Endothelial cell of umbilical vein (primary cell): ENCODE measurements around the gene PPP1R13L. TPM values are rescaled to one million over a fixed set of nuclear protein-coding genes. Genes with fewer than 3 reads are reported as not detected.

Source experiments
- BruUV-seq: library from RNA; stranded (reverse); fragments of 400-500 nt; replicated peaks from 2 replicates; lab custom pipeline; 2021; lab: Mats Ljungman, UMichigan
- CTCF ChIA-PET: fragments of 300-600, 350-600 bp; sonication (Branson Sonifier 250); formaldehyde crosslinking; loops from one replicate; lab custom pipeline; 2021; ENCODE audit warnings: antibody characterized with exemption, inconsistent platforms; lab: Charles Lee
- POLR2A ChIA-PET: fragments of 300-600, 350-600 bp; sonication (Branson Sonifier 250); formaldehyde crosslinking; loops from one replicate; lab custom pipeline; 2021; ENCODE audit warnings: antibody characterized with exemption, inconsistent platforms; lab: Charles Lee
- DNase-seq: peaks from one replicate; pipeline ENCODE4 v3.0.0-alpha.2; 2011; ENCODE audit warnings: low read depth, low spot score
- FAIRE-seq: peaks from 2 replicates; lab custom pipeline; 2011; peaks lifted over from hg19 to GRCh38; lab: Jason Lieb, UNC
- H2AFZ ChIP-seq: 2 replicates; pipeline ENCODE4 v1.6.0; 2012; ENCODE audit warnings: low read depth, low read length, control low read depth, inconsistent platforms
- H3K27ac ChIP-seq: 2 replicates; pipeline ENCODE4 v1.5.1; 2011; ENCODE audit warnings: low read depth, mild to moderate bottlenecking, control low read depth, low read length, moderate library complexity; ENCODE audit not compliant: insufficient read depth
- H3K27me3 ChIP-seq, 2 experiments: 2 replicates each; pipeline versions ENCODE4 v1.6.0 to v1.6.1; 2011; ENCODE audit warnings: low read length in 2 of 2, mixed read lengths in 1 of 2; ENCODE audit not compliant: control insufficient read depth in 2 of 2, insufficient read depth in 2 of 2
- H3K36me3 ChIP-seq, 2 experiments: 2 replicates in 1 of 2; 3 replicates in 1 of 2; pipeline ENCODE4 v1.5.1; 2011; ENCODE audit warnings: low read length in 2 of 2, mild to moderate bottlenecking in 1 of 2, moderate library complexity in 1 of 2; ENCODE audit not compliant: control insufficient read depth in 2 of 2, insufficient read depth in 2 of 2; ENCODE audit errors: extremely low read depth in 1 of 2
- H3K4me1 ChIP-seq: 3 replicates; pipeline ENCODE4 v1.5.1; 2011; ENCODE audit warnings: mild to moderate bottlenecking, low read length; ENCODE audit not compliant: control insufficient read depth, insufficient read depth; ENCODE audit errors: extremely low read depth
- H3K4me2 ChIP-seq: 2 replicates; pipeline ENCODE4 v1.6.1; 2011; ENCODE audit warnings: low read length, control low read depth, mixed read lengths; ENCODE audit not compliant: insufficient read depth
- H3K4me3 ChIP-seq, 3 experiments: fragments of 200-600 bp in 1 of 3; sonication (generic), shearing (Covaris generic) in 1 of 3; replicated peaks in 1 of 3; 2 replicates each; pipeline ENCODE4 v1.5.1; 2011 to 2016; ENCODE audit warnings: control low read depth in 3 of 3, low read length in 3 of 3, mild to moderate bottlenecking in 2 of 3, inconsistent platforms in 1 of 3, low read depth in 1 of 3, moderate library complexity in 1 of 3; ENCODE audit not compliant: insufficient read depth in 1 of 3
- H3K79me2 ChIP-seq: 2 replicates; pipeline ENCODE4 v1.6.0; 2012; ENCODE audit warnings: low read length, inconsistent platforms; ENCODE audit not compliant: control insufficient read depth, insufficient read depth
- H3K9ac ChIP-seq: replicated peaks from 2 replicates; pipeline ENCODE3; 2011; ENCODE audit warnings: low read length, control low read depth; ENCODE audit not compliant: insufficient read depth; ENCODE audit errors: extremely low read depth
- H3K9me1 ChIP-seq: replicated peaks from 3 replicates; pipeline ENCODE4 v1.6.0; 2011; ENCODE audit warnings: mild to moderate bottlenecking, low read length; ENCODE audit not compliant: control insufficient read depth, insufficient read depth; ENCODE audit errors: extremely low read depth
- H3K9me3 ChIP-seq: replicated peaks from 2 replicates; pipeline ENCODE4 v1.5.1; 2012; ENCODE audit warnings: low read length, inconsistent platforms; ENCODE audit not compliant: control insufficient read depth, insufficient read depth
- H4K20me1 ChIP-seq: replicated peaks from 2 replicates; pipeline ENCODE3; 2011; ENCODE audit warnings: mild to moderate bottlenecking, low read length; ENCODE audit not compliant: control insufficient read depth, insufficient read depth; ENCODE audit errors: extremely low read depth
- EZH2 ChIP-seq: IDR thresholded peaks from 2 replicates; pipeline ENCODE4 v1.6.1; 2012; ENCODE audit warnings: borderline replicate concordance, low read depth, mild to moderate bottlenecking, moderate library complexity, low read length, inconsistent platforms; ENCODE audit not compliant: severe bottlenecking
- FOS ChIP-seq: IDR thresholded peaks from 2 replicates; pipeline ENCODE4 v1.6.1; 2011; ENCODE audit warnings: mild to moderate bottlenecking, low read length, moderate library complexity, borderline replicate concordance; ENCODE audit not compliant: insufficient read depth
- GATA2 ChIP-seq: IDR thresholded peaks from 2 replicates; pipeline ENCODE4 v1.7.0; 2011; ENCODE audit warnings: low read depth, mild to moderate bottlenecking, moderate library complexity, mixed read lengths, low read length; ENCODE audit not compliant: insufficient read length, insufficient read depth
- JUN ChIP-seq: IDR thresholded peaks from 2 replicates; pipeline ENCODE4 v1.6.1; 2011; ENCODE audit warnings: borderline replicate concordance, low read depth; ENCODE audit not compliant: insufficient read length, insufficient read depth
- MYC ChIP-seq: IDR thresholded peaks from one replicate; pipeline ENCODE4 v1.6.1; 2011; ENCODE audit warnings: mild to moderate bottlenecking, low read depth, low read length
- POLR2A ChIP-seq: IDR thresholded peaks from 2 replicates; pipeline ENCODE4 v1.6.1; 2012; ENCODE audit warnings: low read depth, mild to moderate bottlenecking, control low read depth, low read length
- POLR2AphosphoS5 ChIP-seq: IDR thresholded peaks from 2 replicates; pipeline ENCODE4 v1.6.1; 2012; ENCODE audit warnings: low read depth, mild to moderate bottlenecking, control low read depth, low read length, moderate library complexity; ENCODE audit not compliant: insufficient read depth
- dilution Hi-C: fragments of 300-500 bp; cut with MboI; formaldehyde crosslinking; loops from one replicate; pipeline ENCODE4 v1.15.0; 2019; ENCODE audit warnings: low sequenced_read_pairs; ENCODE audit not compliant: extremely low pct_ligation_motif_present
- intact Hi-C: fragments of 100-400 bp; cut with micrococcal nuclease; formaldehyde crosslinking; loops from one replicate; pipeline ENCODE4 v1.10.0; 2022
- polyA plus RNA-seq, 4 experiments: library from polyadenylated mRNA; depleted of rRNA in 3 of 4; stranded (reverse) in 3 of 4; unstranded in 1 of 4; fragments of >200 nt; gene quantifications; 2 replicates each; pipeline versions ENCODE4 v1.2.1 to v1.2.3, GENCODE V29; 2011 to 2012; ENCODE audit warnings: missing spikeins in 1 of 4
- total RNA-seq: library from RNA; stranded (reverse); gene quantifications from 2 replicates; pipeline ENCODE4 v1.2.3, GENCODE V29; 2021
- TF ChIP-seq, protein P1 (sequence below), 2 donors: IDR thresholded peaks; 1 replicate in 1 of 2; 2 replicates in 1 of 2; pipeline ENCODE4 v1.5.1; 2011; ENCODE audit warnings: low read length in 2 of 2, mild to moderate bottlenecking in 2 of 2, moderate library complexity in 2 of 2, control low read depth in 1 of 2, inconsistent platforms in 1 of 2, low read depth in 1 of 2; ENCODE audit not compliant: insufficient read depth in 1 of 2; ENCODE audit errors: extremely low read depth in 1 of 2
- TF ChIP-seq, protein P2 (sequence below): IDR thresholded peaks from 2 replicates; pipeline ENCODE4 v1.6.1; 2011; ENCODE audit not compliant: insufficient read depth, insufficient read length

PPP1R13L gene
- total and polyA plus RNA-seq, 2 donors (not counting 3 experiments of a cell fraction or from before 2014, with no cell fraction given) = 28.5 to 77.4 TPM

DNA sequence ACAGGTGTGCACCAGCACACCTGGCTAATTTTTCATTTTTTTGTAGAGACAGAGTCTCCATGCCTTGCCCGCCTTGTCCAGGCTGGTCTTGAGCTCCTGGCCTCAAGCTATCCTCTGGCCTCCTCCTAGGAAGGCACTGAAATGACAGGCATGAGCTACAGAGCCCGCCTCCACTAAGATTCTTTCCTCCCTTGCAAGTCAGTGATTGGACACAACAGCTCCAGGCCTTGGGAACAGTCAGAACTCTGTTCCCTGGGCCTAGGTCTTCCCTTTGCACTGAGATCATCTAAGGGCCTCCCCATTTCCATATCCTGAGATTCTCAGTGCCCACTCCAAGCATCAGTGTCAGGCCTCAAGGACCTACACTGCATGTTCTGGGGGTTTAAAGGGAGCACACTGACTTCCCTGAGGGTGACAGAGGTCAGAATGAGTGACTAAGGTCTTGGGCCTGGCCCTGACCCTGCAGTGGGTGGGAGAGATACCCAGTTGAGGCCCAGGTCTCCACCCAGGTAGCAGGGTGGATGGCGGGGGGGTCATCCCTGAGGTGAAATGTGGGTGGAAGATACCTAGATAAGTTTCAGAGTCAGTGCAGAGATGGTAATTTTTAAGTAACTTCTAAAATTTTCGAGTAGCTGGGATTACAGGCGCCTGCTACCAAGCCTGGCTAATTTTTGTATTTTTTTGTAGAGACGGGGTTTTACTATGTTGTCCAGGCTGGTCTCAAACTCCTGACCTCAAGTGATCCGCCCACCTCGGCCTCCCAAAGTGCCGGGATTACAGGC lies 36.2 kb upstream of the PPP1R13L start:
- Histone ChIP-seq H3K9me1 (no peaks in the 10 kb centered on the region), H3K9ac (no peak overlapping the region), H3K27ac (no peak overlapping the region), H3K4me3 (no peak overlapping the region), H3K27me3 (no peaks in the 10 kb centered on the region), H3K9me3 (no peaks in the 10 kb centered on the region), H2AFZ (no peak overlapping the region), H3K4me1 (peaks cover 17% of the 10 kb centered on the region), H3K36me3 (no peaks in the 10 kb centered on the region), H3K79me2 (no peaks in the 10 kb centered on the region), H4K20me1 (no peaks in the 10 kb centered on the region), H3K4me2 (no peak overlapping the region)
- dilution Hi-C loops = no loop called here
- intact Hi-C loops = no loop called here
- FAIRE-seq (peak; percentile 64), DNase-seq (no peak)
- ChIA-PET POLR2A (no interaction called here), CTCF (interaction anchor here (1.0 to 8.6 kb wide), 6 partner anchors 8 to 44 kb away, joined by 3 to 891 read pairs (median 68); partner anchors contain the start of gene FOSB)
- TF ChIP-seq GATA2 (no peak), FOS (no peak), MYC (no peak), POLR2A (no peak), EZH2 (no peak), JUN (no peak), POLR2AphosphoS5 (no peak)
- TF ChIP-seq, protein P1, sequence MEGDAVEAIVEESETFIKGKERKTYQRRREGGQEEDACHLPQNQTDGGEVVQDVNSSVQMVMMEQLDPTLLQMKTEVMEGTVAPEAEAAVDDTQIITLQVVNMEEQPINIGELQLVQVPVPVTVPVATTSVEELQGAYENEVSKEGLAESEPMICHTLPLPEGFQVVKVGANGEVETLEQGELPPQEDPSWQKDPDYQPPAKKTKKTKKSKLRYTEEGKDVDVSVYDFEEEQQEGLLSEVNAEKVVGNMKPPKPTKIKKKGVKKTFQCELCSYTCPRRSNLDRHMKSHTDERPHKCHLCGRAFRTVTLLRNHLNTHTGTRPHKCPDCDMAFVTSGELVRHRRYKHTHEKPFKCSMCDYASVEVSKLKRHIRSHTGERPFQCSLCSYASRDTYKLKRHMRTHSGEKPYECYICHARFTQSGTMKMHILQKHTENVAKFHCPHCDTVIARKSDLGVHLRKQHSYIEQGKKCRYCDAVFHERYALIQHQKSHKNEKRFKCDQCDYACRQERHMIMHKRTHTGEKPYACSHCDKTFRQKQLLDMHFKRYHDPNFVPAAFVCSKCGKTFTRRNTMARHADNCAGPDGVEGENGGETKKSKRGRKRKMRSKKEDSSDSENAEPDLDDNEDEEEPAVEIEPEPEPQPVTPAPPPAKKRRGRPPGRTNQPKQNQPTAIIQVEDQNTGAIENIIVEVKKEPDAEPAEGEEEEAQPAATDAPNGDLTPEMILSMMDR (IDR thresholded peaks at IDR 0.05; ENCODE audit: extremely low read depth in 1 of 2, insufficient read depth in 1 of 2, low read depth in 1 of 2, low read length in 2 of 2) = no peak
- TF ChIP-seq, protein P2, sequence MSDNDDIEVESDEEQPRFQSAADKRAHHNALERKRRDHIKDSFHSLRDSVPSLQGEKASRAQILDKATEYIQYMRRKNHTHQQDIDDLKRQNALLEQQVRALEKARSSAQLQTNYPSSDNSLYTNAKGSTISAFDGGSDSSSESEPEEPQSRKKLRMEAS = no peak
- no TSS peak for BruUV-seq
